HG03103 (cell line): ENCODE measurements around the gene PITPNB.

Source experiments
- ATAC-seq: cut with Tn5 transposase; IDR thresholded peaks from one replicate; pipeline ENCODE4 v1.9.1; 2021; ENCODE audit warnings: low read depth; ENCODE audit not compliant: unreplicated experiment

The PITPNB gene

GRCh38 chr22:27919942-27920755 is 1.1 kb upstream of the PITPNB start:
- ATAC-seq: no peak

DNA sequence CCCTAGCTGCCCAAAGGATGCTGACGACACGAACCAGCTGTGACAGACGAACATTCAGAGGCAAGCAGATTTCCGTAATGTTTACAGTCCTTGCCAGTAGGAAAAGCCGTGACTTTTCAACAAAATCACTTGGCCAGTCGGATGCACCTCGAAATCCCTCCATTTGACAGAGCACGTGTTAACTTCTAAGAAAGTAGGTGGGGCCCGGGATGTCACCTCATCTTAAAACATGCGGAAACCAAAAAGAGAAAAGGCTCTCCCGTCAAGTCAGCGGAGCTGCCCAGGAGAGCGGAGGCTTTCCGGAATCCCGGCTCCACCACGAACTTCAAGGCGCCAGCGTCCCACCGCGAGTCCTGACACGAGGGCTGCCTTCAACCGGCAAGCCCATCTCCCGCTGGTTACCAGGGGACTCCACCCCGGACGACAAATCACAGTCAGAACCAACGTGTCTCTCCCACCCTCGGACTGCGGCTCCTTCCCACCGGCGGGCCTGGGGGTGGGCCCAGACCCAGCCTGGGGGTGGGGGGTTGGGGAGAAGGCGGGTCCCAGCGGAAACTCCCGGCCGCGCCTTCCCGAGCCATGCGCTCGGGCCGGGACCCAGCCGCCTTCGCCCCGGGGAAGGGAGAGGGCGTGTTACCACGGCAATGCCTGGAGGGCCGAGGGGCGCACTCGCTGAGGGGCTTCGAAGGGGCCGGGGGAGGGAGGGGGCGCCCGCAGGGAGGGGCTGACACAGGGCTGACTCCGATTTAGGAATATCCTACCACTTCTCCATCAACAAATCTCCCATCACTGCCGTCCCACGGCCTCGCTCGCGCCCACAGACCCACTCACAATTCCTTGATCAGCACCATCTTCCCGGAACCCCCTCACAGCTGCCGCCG is 475 bp downstream of the PITPNB start:
- no peak for ATAC-seq

GRCh38 chr22:27915986-27916385 is 3.1 kb downstream of the PITPNB start:
- no peak for ATAC-seq

DNA sequence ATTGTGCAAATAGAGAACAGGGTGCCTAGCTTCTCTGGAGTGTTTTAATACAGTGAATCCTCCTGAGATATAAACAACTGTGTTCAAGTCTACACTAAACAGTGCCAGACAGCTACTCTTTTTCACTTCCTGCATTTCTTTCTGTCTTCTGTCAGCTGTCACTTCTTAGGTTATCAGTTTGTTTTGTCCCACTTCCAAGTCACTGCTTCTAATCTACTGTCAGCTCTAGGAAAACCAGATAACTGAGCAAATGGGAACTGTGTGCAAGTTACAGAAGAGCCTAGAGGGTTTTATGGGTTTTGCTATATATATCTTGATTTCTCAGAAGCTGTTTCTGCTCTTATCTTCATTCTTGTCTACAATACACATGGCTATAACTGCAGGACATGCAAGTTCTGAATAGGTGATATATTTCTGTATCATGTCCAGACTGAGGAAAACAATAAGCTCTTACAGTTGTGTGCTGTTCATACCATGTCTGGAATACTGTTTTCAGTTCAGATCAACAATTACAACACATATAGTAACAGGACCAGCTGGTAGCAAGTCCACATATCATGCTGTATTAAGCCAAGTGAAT is 5.8 kb downstream of the PITPNB start:
- no peak for ATAC-seq

GRCh38 chr22:27912101-27912500 is 7.0 kb downstream of the PITPNB start:
- no peak for ATAC-seq

DNA sequence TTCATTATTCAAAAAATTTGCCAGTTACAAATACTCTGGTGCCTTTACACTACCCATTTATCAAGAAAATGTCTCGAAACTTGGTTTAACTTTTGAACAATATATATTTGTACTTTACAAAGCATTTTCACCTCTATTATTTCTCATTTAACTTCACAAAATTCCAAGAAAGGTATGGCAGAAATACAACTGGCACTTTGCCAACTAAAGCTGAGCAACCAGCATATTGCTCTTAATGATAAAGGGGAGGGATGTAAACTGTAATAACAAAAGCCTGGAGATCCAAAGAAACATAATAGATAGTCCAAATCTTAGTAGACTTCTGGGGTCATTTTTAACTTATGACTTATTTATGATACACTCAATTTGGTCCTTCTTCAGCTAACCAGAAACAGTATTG is 7.7 kb downstream of the PITPNB start:
- ATAC-seq: no peak

- ATAC-seq: no peak
These were observed 12.8 kb downstream of the PITPNB start for GRCh38 chr22:27906241-27906640.

DNA sequence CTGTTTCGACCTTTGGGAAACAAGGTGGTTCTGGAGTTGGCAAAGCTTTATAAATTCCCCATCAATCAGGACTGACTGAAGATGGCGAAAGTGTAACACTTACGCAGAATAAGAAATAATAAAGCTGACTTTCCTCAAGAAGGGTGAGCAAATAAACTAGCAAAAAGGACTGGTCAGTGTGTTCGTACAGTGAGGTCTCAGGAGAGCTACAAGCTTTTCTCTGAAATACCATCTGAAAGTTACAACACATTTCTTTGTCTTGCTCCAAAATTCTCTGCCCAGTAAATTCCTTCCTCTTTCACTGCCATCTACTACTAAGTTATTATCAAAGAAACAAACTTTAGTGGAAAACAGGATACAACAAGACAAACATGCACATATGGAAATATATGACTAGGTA is 13.4 kb downstream of the PITPNB start:
- no peak for ATAC-seq

- no peak for ATAC-seq
These were observed 15.1 kb downstream of the PITPNB start for GRCh38 chr22:27903805-27904473.

DNA sequence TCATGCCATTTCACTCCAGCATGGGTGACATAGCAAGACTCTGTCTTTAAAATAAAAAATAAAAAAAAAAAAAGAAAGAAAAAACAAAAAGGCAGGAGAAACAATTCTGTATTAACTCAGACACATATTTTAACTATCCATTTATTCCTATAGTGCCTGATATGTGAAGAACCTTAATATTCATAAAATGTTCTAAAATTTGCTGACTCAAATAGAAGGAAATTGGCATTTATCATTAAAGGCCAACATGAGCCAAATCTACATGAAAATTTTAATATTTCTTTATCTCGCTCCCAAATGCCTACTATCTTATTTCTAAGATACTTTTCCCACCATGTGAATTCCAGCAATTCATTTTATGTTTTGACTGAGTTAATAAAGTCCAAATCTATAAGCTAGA is 18.9 kb downstream of the PITPNB start:
- no peak for ATAC-seq

- ATAC-seq: no peak
These were observed 22.8 kb downstream of the PITPNB start for GRCh38 chr22:27896245-27896644.

- no peak for ATAC-seq
These were observed 23.5 kb downstream of the PITPNB start for GRCh38 chr22:27895600-27895999.

- no peak for ATAC-seq
These were observed 26.2 kb downstream of the PITPNB start for GRCh38 chr22:27892811-27893210.

DNA sequence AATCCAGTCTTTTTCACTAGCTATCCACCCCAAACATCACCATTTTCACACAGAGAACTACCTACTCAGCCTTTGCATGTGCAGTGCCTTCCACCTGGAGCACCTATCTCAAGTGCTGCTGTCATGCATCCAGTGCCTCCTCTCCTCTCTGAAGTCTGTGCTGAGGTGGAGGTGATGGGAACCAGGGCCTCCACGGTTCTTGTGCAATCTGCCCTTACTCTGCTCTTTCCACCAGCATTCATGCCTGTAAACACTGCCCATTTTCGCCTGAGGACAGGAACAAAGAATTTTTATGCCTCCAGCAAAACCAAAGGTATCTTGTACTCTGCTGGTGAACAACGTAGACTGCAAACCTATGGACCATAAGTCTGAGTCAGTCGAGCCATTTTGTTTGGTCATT is 27.0 kb downstream of the PITPNB start:
- ATAC-seq: no peak

DNA sequence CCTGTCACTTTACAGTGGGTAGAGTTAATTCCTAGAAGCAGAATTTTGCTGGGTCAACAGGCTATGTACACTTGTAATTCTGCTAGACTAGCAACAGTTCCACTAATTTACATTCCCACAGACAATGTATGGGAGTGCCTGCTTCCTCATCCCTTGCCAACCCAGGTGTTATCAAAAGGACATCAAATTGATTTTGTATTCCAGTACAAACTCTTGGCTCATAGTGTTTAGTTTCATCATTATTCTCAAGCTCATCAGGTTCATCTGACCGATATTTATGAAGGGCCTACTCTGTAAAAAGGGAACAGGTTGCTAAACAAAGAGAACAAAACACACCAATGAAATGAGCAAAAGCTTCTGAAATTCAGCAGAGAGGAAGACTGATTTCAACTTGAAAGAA is 30.7 kb downstream of the PITPNB start:
- ATAC-seq: no peak

GRCh38 chr22:27886843-27887151 is 32.3 kb downstream of the PITPNB start:
- ATAC-seq: no peak

DNA sequence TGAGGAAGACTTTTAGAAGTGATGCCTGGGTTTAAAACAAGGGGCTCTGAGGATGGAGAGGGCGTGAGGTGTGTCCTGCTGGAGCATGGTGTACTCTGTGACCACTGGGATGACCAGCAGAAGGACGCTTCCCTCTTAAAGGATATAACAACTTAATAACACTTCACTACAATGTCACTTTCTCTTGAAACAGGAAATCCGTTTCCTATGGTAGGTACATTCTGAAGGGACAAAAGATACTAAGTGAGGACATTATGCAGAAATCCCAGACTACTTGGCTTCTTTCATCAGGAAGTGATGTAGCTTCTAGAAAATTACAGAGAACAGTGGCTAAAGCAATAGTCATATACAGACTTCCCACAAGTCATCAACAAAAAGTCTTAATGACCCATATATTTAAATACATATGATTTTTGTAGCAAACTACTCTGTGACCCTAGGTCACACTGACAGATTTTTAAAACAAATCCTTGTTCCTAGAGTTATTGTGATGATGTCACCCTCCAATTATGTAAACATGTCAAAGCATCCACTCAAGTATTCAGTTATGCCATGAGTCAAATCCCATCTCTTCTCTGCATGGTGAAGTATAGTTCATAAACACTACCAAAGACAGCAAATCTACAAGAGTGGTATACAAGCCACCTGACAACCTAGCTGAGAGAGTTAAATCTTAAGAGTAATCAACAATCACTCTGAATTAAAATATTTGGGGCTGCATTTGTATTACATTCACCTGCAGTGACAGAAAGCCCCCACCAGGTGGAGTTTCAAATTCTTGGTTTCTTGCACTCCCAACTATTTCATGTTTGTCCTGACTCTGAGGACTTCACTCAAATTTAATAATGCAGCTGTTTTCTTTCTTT is 32.8 kb downstream of the PITPNB start:
- ATAC-seq: no peak

DNA sequence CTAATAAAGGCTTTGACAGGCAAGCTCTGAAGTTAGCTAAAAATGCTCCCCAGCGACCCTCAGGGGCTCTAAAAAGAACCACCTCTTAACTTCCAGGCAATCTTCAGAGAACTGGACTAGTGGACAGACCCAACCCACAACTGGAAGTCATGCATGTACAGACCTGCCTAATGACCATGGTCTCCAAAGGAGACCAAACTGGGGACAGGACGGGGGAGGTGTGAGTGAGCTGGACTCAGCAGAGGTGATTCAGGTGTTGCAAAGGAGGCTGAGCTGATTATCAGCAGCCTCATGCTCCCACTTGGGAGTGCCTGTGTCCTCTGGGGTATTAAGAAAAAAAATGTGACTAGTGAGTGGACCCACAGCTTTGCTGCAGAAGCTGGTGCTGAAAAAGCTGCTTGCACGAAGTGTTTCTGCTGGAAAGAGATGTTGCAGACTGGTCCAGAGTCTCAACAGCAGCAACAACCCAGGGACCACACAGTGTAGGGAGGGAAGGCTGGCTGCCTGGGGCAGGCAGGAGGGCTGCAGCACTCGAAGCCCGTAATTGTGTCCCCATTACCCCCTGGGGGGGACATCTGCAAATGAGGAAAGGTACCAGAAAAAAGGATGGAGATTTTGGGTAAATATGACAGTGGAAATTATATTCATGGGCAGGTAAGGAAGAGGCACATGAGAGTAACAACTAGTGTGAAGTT is 35.3 kb downstream of the PITPNB start:
- ATAC-seq: no peak

DNA sequence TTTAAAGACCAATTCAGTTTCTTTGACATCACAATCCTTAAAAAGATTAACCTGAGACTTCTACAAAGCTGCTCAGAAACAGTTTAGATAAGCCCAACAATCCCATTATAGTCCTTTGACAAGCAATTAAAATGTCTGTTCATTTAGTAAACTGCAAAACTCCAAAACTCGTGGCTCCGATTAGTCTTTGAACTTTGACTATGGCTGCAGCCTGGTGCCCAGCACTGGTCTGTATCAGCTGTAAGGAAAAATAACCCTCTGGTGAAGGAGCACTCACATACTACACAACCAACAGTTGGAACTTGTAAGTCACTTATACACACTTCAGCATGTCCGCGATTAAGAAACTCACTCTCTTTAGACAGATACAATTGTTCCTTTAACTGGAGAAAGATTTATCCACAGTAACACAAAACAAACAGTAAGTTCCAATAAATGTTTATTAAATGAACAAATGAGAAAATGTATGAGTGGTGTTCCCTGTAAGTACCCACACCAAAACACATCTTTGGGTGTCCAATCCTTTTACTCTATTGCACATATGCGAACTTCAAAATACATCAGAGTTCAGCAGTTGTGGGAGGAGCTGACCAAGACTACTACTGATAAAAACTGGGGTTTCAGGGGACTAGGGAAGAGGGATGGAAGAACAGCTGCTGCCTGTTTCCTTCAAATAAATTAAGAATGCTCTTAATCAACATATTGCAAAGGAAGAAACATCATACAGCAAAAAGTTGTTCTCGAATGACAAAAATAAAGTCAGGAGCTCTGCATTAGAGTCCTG is 36.4 kb downstream of the PITPNB start:
- ATAC-seq: no peak
